GM21447 (cell line): ENCODE results near the gene MAPK11.
"Not testable (repeated sequence)": the region's sequence is repeated elsewhere in the genome, so short reads cannot be mapped to it uniquely, and the experiment has no call there.

Experiments used
- ATAC-seq: cut with Tn5 transposase; IDR thresholded peaks from one replicate; pipeline ENCODE4 v1.9.1; 2021; ENCODE audit not compliant: unreplicated experiment

MAPK11 gene

DNA sequence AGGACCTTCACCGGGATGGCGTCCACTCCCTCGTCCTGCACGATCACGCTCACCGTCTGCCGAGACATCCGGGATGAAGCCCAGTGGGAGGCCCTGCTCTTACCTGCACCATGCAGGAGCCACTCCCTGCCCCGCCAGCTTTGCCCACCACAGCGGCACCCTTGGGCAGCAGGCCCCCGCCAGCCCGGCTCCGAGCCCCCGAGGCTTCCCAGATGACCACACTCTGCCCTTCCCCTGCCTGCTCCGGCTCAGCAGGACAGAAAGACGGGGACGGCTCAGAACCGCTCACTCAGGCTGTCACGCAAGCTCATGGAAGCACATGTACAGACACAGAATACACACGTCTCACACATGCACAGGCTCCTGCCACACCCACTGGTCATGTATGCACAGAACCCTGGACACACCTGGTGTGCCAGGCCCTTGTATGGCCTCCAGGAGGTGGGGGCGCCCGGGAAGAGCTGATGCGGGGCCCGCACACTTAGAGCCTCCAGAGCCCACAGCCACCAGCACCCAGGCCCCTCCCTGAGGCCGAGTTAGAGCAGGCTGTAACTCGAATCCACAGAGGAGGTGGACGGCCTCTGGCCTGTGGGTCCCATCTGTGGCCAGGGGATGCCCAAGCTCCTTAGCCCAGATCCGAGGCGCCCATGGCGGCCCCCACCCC lies 8.9 kb upstream of the MAPK11 start:
- no peak for ATAC-seq

DNA sequence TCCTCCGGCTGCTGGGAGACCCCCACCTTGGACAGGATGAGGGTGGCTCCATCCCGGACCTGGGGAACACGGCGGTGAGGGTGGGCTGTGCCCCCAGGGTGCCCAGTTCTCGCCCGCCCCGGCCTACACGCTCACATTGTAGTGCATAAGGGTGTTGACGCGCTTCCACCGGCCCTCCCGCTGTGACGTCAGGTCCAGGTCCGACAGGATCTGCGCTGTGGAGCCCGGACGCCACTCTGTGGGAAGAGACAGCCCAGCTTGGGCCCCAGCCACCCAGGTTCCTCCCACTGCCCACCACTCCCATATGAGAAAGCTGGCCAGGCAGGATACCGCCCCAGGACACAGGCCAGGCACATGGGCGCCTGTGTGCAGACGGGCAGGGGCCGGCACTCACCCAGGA lies 8.3 kb upstream of the MAPK11 start:
- ATAC-seq, result no peak

DNA sequence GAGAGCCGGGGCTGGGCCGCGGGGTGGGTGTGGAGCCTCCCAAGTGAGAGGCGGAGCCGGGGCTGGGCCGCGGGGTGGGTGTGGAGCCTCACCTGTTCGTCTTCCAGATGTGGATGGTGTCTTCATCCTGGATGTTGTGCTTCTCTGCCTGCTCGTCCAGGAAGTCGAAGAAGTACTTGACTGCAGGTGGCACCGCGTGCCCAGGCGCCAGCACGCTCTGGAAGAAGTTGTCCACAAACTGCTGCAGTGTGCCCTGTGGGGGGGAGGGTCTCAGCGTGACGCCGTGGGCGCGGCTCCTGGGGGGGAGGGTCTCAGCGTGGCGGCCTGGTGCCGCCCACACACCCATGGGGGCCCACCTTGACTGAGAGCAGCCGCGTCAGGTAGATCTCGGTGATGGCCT lies 7.6 kb upstream of the MAPK11 start:
- ATAC-seq, result no peak

DNA sequence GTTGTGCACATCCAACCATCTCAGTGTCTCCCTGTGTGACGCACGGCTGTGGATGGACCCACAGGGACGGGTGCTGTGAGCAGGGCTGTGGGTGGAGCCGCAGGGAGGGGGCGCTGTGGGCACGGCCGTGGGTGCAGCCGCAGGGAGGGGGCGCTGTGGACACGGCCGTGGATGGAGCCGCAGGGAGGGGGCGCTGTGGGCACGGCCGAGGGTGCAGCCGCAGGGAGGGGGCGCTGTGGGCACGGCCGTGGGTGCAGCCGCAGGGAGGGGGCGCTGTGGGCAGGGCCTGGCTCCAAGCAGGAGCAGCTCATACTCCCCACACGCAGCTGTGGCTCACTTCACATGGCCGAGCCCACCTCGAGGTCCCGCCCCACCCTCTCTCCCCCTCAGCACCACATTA lies 6.0 kb upstream of the MAPK11 start:
- no peak for ATAC-seq

DNA sequence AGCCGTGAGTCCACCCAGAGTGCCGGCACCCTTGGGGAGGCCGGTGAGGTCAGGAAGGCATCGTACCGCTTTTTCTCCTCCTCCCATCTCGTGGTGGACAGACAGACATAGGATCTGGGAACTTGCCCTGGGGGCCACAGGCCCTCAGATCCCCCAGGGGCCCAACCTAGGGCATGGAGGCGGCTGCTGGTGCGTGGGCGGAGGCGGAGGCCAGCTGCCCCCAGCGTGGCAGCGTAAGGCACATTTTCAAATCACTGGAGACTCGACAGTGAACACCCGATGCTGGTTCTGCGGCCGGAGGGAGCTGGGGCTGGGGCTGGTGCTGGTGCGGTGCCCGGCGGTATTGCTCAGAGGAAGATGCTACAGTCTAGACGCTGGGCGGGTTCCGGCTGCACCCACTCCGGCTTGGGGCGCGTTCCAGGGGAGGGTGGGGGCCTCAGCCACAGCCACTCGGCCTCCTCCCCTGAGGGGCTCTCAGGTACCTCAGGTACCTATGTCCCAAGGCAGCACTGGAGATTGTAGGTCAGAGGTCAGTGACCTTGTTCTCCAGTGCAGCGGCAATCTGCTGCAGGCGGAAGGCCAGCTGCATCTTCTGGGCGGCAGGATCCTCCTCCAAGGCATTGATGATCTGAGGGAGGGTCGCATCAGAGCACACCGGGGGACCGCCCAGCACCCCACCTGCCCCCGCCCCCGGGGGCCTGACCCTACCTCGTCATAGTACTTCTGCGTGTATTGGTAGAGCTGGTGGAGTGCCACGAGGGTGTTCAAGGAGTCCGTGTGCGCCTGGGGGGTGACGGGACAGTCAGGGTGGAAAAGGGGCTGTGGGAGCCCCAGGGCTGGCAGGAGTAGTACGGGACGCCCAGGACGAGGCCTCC lies 5.2 kb upstream of the MAPK11 start:
- no peak for ATAC-seq

DNA sequence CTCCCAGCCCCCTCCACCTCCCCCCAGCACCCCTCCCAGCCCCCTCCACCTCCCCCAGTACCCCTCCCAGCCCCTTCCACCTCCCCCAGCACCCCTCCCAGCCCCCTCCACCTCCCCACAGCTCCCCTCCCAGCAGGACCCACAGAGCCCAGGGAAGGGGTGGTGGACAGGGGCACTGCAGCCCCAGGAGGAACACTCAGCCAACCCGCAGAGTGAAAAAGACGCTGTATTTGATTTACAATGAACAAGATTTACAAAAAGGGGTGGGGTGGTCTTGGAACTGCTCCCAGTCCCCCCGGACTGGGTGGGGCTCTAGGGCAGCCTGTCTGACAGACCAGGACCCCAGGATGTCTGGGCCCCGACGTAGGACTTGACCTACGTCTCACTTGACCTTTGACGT lies 4.6 kb upstream of the MAPK11 start:
- no peak for ATAC-seq

DNA sequence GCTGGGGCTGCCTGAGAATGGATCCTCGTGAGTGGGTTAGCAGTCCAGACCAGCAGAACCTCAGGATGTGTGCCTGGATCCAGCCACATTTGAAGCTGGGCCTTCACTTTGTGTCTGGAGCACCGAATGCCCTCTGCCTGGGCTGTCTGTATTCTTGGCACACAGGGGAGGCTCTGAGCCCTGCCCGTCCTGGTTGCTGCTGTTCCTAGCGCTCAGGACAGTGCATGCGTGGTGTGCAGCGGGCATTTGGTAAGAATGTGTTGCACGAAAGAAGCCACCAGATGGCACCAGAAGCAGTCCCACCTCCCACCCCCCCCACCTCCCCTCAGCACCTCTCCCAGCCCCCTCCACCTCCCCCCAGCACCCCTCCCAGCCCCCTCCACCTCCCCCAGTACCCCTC lies 4.1 kb upstream of the MAPK11 start:
- ATAC-seq, result no peak

DNA sequence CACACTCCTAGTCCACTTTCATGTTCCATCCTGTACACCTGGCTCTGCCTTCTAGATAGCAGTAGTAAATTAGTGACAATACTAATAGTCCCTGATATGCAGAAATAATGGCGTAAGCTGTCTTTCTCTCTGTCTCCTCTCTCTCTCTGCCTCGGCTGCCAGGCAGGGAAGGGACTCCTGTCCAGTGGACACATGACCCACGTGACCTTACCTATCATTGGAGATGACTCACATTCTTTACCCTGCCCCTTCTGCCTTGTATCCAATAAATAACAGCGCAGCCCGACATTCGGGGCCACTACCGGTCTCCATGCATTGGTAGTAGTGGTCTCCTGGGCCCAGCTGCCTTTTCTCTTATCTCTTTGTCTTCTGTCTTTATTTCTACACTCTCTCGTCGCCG lies 3.6 kb upstream of the MAPK11 start:
- ATAC-seq, result not testable (repeated sequence)

DNA sequence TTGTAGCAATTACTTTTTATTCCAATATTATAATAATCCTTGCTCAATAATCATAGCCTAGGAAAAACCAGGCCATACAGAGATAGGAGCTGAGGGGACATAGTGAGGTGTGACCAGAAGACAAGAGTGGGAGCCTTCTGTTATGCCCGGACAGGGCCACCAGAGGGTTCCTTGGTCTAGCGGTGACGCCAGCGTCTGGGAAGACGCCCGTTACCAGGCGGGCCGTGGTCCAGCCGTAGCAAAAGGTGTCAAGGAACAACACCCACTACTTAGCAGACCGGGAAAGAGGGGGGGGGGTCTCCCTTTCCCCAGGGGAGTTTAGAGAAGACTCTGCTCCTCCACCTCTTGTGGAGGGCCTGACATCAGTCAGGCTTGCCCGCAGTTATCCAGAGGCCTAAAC lies 3.2 kb upstream of the MAPK11 start:
- ATAC-seq, result not testable (repeated sequence)

DNA sequence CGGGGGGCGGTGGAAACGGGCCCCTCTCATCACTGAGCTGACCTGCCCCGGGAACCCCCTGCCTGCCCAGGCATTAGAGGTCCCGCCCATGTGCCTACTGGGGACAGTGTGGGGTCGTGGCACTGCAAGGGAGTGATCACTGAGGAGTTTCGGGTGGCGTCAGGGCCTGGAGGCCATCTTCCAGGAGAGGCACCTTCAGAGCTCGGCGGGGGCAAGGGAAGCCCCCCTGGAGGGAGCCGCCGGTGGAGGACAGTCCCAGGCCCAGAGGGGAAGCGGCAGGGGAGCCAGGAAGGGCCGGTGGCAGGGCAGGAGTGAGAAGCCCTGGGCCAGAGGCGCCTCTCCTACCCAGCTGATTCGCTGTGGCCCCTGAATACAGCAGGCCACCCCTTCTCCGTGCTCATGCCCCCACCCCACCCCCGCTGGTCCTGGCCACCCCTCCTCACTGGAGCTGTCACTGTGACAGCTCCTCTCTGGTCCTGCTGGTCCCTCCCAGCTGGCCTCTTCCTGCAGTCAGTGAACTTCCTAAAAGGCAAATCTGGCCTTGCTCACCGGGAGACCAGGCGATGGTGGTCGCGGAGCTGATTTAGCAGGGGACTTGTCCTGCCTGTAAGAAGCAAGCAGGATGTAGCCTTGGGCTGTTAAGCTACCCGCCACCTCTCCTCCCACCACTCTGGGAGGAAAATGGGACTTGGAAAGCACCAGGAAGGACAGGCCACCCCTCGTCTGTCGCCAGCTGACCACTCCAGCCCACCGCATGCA lies 2.0 kb upstream of the MAPK11 start:
- no peak for ATAC-seq

DNA sequence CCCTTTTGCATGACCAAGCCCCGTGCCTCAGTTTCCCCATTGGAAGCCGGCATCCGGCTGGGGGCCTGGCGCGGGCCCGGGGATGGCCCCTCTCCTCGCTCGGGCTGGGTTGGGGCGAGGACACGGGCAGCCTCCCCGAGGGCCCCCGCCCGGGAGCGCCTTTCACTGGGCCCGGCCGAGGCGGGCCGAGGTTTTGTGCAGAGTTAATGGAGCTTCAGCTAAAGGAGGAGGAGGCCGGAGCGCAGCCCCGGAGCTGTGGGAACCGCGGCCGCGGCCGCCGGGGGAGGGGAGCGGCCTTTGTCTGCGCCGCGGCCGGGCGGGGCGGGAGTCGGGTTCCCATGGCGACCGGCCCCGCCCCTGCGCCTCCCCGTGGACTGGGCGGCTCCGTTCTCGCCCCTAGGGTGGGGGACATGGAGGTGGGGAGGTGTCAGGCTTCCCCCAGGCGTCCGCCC lies 1.4 kb upstream of the MAPK11 start:
- ATAC-seq, result no peak

DNA sequence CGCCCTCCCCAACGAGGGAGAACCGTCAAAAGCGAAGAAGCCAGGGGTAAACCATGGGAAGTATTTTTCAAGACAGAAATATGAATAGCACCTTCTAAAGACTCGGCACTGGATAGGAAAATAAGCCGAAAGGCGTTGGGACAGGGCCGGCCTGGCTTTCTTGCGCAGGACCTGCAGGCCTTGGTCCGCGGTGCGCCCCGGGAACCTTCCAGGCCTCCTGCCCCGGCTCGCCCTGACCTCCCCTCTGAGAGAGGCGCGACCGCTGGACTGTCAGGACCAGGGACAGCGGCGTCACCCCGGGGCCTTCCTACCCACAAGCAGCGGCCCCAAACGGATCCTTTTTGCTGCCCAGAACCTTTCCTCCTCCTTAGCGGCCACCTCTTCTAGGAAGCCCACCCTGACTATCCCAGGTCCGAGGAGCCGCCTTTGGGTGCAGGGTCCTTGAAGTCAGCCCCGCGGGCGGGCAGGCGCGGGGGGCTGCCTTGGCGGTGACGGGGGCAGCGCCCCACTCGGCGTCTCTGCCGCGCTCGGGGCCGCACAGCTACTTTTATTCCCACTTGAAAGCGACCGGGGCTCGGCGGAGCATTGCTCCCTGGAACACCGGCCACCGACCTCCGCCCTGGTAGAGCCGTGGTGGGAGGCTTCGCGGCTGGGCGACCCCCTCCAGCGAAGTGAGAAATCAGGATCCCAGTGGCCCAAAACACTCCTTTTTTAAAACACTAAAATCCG lies 650 bp upstream of the MAPK11 start:
- no peak for ATAC-seq

DNA sequence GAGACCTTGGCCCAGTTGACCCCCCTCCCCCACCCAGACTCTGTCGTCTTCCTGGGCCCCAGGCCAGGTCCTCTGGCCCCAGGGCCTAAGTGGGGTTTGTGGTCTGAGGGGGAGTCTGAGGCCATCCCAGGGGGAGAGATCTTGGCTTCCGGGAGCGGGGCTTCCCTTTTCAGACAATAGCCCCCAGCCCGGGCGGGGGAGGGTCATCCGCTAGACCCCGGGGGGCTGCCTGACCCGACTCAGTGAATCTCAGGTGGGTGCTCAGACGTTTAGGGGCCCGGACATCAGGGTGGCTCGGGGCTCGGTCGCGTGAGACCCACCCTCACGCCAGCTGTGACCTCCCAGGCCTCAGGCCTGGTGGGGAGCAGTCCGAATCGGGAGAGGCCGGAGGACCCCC lies 609 bp downstream of the MAPK11 start:
- no peak for ATAC-seq

DNA sequence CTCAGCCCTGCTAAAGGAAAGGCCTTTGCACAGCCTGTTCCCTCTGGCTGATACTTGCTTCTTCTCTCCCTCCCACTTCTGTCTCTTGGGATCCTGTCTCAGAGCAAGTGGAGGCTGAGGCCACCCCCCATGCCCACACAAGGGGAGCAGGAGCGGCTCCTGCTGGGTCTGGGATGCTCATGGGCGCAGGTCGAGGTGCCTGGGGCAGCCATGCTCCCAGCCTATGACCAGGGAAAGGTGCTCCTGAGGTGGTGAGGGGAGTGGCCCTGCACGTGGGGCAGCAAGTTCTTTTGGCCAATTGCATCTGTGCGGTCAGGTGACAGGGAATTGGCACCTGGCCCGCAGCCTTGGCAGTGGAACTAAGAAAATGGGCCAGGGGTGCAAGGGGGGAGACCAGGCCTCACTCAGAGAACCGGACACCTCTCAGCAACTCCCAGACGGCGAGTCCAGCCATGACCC lies 1.5 kb downstream of the MAPK11 start:
- ATAC-seq, result no peak

DNA sequence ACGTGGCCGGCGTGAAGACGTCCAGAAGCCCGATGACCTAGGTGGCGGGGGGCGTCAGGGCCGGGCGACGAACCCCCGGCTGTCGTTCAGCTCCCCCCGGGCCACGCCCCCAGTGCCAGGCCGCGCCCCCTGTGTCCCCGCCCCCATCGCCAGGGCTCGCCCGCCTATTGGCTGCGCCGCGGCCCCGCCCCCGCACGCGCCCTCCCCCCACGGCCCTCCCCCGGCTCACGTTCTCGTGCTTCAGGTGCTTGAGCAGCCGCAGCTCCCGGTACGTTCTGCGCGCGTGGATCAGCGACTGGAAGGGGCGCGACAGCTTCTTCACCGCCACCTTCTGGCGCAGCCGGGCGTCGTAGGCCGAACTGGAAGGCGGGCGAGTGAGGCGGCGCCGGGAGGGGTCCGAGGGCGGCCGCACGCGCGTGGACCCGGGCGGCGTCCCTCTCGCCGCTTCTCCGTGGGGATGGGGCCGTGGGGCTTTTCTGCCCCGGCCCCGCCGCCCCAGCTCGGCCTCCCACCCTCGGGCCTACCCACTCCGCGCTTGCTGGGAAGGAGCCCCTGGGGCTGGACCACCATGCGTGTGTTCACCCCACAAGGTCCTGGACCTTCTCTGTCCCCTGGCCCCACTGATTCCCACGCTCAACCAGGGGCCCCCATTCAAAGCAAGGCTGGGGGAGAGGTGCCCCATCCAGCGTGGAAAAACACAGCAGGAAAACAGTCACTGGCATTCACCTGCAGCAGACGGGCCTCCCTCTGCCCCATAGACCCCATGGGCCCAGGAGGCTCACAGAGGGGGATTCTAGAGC lies 2.4 kb downstream of the MAPK11 start:
- no peak for ATAC-seq

DNA sequence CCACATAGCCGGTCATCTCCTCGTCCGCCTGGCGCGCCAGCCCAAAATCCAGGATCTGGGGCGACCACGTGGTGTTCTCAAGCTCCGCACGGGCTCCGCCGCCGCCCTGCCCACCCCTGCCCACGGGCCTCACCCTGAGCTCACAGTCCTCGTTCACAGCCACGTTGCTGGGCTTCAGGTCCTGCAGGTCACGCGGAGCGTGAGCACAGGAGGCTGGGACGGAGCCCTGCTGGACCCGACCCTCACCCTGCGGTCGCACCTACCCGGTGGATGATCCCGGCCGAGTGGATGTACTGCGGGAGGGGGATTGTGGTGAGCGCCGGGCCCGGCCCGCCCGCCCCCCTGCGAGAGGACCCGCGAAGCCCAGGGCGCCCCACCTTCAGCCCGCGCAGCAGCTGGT lies 3.2 kb downstream of the MAPK11 start:
- no peak for ATAC-seq

DNA sequence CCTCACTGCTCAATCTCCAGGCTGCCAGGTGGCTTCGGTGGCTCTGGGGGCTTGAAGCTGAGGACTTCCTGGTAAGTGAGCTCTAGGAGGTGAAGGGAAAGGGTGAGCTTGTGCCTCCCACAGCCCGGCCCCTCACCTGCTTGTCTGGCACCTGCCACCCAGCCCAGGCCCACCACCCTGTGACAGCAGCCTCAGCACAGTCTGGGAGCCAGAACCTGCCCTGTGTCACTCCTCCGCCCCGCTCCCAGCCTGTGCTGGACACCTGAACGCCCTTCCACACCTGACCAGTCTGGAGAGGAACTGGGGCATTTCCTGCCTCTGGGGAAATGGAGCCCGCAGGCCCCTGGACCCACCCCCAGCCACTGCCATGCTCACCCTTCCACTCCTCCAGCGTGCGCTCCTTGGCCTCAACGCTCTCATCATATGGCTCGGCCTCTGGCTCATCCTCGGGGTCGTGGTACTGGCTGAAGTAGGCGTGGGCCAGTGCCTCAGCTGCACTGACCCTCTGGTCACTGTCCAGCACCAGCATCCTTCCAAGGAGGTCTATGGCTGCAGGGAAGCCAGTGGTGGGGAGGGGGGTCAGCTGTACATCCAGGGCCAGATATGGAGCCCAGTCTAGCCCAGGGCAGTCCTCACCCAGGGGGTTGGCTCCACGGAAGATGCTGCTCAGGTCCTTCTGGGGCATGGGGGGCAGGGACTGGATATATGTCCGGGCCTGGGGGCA lies 5.1 kb downstream of the MAPK11 start:
- no peak for ATAC-seq

DNA sequence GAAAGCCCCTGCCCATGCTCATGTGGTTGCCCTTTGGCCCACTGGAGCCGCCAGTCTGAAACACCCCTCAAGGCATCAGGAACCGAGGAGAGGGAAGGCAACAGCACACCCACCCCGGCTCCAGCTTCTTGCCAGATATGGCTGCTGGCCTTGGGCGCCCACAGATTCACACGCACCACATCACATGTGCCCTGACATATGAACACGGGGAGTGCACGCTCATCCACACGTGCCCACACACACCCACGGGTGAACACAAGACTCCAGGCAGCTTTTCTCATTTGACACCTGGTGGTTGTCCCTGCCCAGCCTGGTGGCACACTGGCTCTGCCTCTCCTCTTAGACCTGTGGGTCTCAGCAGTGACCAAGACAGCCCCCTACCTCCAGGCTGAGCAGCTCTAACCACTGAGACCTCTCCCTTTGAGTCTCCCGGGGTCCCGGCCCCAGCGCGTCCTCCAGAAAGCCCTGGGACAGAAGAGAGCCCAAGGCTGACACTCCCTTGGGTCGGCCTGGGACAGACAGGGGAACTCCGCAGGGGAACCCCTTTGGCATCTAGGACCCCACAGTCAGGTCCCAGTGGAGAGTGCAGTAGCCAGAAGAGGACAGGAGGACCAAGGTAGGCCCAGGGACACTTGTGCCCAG lies 6.0 kb downstream of the MAPK11 start:
- no peak for ATAC-seq

DNA sequence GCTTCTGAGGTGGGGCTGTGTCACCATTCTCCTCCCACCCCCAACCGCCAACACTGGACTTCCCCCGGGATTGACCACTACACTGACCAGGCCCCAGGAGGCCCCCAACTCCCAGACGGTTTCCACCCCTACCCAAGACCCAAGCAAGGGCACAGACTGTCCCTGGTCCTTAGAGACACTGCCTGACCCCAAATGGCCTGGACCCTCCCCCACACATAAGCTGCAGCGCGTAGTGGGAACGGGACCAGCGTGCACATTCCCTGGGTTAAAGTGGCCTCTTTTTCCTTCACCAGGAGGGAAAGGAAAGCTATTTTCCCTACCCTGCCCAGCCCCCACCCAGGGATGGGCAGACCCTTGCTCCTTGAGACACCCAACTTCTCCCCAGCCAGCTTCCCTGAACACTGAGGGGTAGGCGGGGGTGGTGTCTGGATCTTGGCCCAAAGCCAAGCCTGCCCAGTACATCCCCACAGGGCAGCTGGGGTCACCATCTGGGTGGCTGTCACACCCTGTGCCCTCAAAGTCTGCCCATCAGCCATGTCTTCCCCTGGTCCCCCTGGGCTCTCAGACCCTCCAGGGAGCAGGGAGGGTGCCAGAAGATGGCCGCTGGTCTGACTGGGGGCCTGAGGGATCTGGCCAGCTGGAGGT lies 7.1 kb downstream of the MAPK11 start:
- no peak for ATAC-seq
